ENCODE results near the gene TRIM56.

DNA sequence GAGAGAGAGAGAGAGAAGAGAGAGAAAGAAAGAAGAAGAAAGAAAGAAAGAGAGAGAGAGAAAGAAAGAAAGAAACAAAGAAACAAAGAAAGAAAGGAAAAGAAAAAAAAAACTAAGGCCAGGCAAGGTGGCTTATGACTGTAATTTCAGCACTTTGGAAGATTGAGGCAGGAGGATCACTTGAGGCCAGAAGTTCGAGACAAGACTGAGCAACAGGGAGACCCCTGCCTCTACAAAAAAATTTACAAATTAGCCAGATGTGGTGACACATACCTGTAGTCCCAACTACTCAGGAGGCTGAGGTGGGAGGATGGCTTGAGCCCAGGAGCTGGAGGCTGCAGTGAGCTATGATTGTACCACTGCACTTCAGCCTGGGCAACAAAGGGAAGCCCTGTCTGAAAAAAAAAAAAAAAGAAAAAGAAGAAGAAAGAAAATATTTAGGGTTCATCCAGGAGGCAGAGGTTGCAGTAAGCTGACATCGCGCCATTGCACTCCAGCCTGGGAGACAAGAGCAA, 44.4 kb downstream of the TRIM56 start:
- no peak for TF ChIP-seq EZH2phosphoT487 (IDR thresholded peaks at IDR 0.05; ENCODE audit: insufficient read depth, low read depth)
- no peak for TF ChIP-seq EZH2 (IDR thresholded peaks at IDR 0.05; ENCODE audit: insufficient read depth, poor library complexity, severe bottlenecking)
